ENCODE measurements around the gene HYCC1. TPM values are rescaled to one million over a fixed set of nuclear protein-coding genes. Genes with fewer than 3 reads are reported as not detected.

Gene HYCC1
- total and polyA plus RNA-seq, 7 donors, result 1.4 to 49.9 (median 28.8) TPM

DNA sequence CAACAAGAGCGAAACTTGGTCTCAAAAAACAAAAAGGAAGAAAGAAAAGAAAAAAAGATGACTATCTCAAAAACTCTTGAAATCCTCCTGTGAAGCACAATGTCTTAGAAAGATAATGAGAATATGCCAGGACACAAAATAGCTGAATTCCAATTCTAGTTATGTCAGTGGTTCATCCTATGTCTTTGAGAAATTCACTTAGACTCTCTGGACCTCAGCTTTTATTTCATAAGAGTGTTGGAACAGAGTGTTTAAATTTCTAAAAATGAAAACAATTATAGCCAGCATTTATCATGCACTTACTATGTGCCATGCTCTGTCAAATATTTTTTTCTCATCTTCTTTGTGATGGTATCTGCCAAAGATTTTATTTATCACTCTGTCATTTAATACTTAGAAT, 13.3 kb upstream of the HYCC1 start:
- TF ChIP-seq, protein P1, sequence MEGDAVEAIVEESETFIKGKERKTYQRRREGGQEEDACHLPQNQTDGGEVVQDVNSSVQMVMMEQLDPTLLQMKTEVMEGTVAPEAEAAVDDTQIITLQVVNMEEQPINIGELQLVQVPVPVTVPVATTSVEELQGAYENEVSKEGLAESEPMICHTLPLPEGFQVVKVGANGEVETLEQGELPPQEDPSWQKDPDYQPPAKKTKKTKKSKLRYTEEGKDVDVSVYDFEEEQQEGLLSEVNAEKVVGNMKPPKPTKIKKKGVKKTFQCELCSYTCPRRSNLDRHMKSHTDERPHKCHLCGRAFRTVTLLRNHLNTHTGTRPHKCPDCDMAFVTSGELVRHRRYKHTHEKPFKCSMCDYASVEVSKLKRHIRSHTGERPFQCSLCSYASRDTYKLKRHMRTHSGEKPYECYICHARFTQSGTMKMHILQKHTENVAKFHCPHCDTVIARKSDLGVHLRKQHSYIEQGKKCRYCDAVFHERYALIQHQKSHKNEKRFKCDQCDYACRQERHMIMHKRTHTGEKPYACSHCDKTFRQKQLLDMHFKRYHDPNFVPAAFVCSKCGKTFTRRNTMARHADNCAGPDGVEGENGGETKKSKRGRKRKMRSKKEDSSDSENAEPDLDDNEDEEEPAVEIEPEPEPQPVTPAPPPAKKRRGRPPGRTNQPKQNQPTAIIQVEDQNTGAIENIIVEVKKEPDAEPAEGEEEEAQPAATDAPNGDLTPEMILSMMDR (IDR thresholded peaks at IDR 0.05), result no peak
- TF ChIP-seq POLR2AphosphoS5 (IDR thresholded peaks at IDR 0.05) (no peak), EP300 (IDR thresholded peaks at IDR 0.05) (no peak), POLR2A (IDR thresholded peaks at IDR 0.05) (no peak)
- no peaks in the 10 kb centered on the region for H3K27me3 ChIP-seq
- WGBS, 2 donors, result 89% methylated on average over 1 of the region's 1 CpG
- intact Hi-C loops (cut with DNase I), result no loop called here
- H3K4me3 ChIP-seq, result no peak overlapping the region
- no peaks in the 10 kb centered on the region for H3K36me3 ChIP-seq
- no peaks in the 10 kb centered on the region for H3K9me3 ChIP-seq
- DNase-seq, result no peak
- no peaks in the 10 kb centered on the region for H3K4me1 ChIP-seq
- no peak overlapping the region for H3K27ac ChIP-seq

DNA sequence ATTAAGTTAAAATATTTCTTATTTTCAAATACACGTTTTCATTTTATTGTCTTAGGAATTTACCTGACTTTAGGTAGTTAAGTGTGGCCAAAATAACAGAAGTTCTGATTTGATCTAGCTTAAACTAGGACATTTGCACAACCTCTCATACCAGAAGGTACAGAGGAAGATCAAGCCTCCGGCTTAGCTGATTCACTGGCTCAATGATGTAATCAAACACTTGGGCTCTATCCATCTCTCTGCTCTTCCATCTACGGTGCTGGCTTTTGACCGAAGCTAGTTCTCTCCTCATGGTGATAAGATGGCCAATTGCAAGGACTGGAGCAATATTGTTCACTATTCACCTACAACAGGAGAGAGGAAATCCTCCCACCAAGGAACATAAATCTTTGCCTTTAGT, 12.2 kb upstream of the HYCC1 start:
- intact Hi-C loops (cut with DNase I), result no loop called here
- Histone ChIP-seq H3K27ac (no peak overlapping the region), H3K4me1 (no peaks in the 10 kb centered on the region), H3K27me3 (no peaks in the 10 kb centered on the region), H3K36me3 (no peaks in the 10 kb centered on the region), H3K4me3 (no peak overlapping the region), H3K9me3 (no peaks in the 10 kb centered on the region)
- TF ChIP-seq, protein P1 (IDR thresholded peaks at IDR 0.05), result no peak
- TF ChIP-seq EP300 (IDR thresholded peaks at IDR 0.05) (no peak), POLR2A (IDR thresholded peaks at IDR 0.05) (no peak), POLR2AphosphoS5 (IDR thresholded peaks at IDR 0.05) (no peak)
- WGBS, 2 donors, result 77 to 90% methylated on average over 4 of the region's 4 CpGs
- DNase-seq, result no peak

DNA sequence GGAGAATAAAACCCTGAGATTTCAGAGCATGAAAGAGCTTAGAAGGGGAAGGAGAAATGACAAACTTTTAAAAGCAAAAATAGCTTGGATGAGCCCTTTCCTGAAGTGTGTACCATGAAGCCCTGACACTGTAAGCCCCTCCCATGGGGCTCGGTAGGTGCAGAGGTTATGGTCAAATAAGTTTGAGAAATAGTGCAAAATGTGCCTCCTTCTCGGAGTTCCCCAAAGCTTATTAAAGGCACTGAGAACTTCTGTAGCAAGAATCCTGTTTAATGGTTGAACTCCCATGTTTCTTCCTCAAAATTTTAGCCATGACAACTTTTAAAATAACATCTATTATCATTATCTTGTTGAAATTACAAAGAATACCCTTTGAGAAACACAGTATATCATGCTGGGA, 10.5 kb upstream of the HYCC1 start:
- TF ChIP-seq POLR2A (IDR thresholded peaks at IDR 0.05), result no peak
- peaks cover 0 to 4% (median 0%) of the 10 kb centered on the region in 4 donors for H3K4me1 ChIP-seq
- whole genome bisulfite sequencing, 2 donors, result 69 to 75% methylated on average over 2 of the region's 2 CpGs

DNA sequence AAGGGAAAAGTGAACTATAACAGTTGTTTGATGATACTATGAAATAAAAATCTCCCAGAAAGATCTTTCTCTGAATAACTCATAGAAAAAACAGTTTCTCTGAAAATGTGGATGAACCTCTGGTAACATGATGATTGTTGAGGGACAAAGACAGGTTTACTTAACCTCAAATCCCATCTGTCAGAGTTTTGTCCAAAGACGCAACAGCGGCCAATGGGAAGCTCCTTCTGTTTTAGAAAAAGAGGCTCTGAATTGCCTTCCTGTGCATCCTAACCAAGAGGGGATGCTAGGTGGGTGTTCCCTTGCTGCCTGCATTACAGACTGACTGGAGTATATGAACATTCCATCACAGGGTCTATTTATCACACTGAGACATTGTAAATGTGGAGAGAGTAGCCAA, 8.9 kb upstream of the HYCC1 start:
- DNase-seq, result no peak
- H3K27ac ChIP-seq, result peak overlapping the region in 1 of 4 donors; percentile 60
- intact Hi-C loops (cut with DNase I), result no loop called here
- H3K4me1 ChIP-seq, result peaks cover 0 to 4% (median 0%) of the 10 kb centered on the region in 4 donors
- no peaks in the 10 kb centered on the region for H3K36me3 ChIP-seq
- no peak overlapping the region for H3K4me3 ChIP-seq
- WGBS, 2 donors, result 94 to 97% methylated on average over 2 of the region's 2 CpGs
- no peak for TF ChIP-seq POLR2AphosphoS5 (IDR thresholded peaks at IDR 0.05)
- no peak for TF ChIP-seq POLR2A (IDR thresholded peaks at IDR 0.05)
- TF ChIP-seq, protein P1 (IDR thresholded peaks at IDR 0.05), result no peak
- TF ChIP-seq EP300 (IDR thresholded peaks at IDR 0.05), result no peak
- no peaks in the 10 kb centered on the region for H3K9me3 ChIP-seq
- no peaks in the 10 kb centered on the region for H3K27me3 ChIP-seq

More for the DNA sequence above, 10.5 kb upstream of the HYCC1 start:
- H3K27ac ChIP-seq, result no peak overlapping the region
- H3K36me3 ChIP-seq, result no peaks in the 10 kb centered on the region
- intact Hi-C loops (cut with DNase I), result no loop called here
- no peak for DNase-seq
- no peaks in the 10 kb centered on the region for H3K27me3 ChIP-seq
- H3K9me3 ChIP-seq, result no peaks in the 10 kb centered on the region
- H3K4me3 ChIP-seq, result no peak overlapping the region

DNA sequence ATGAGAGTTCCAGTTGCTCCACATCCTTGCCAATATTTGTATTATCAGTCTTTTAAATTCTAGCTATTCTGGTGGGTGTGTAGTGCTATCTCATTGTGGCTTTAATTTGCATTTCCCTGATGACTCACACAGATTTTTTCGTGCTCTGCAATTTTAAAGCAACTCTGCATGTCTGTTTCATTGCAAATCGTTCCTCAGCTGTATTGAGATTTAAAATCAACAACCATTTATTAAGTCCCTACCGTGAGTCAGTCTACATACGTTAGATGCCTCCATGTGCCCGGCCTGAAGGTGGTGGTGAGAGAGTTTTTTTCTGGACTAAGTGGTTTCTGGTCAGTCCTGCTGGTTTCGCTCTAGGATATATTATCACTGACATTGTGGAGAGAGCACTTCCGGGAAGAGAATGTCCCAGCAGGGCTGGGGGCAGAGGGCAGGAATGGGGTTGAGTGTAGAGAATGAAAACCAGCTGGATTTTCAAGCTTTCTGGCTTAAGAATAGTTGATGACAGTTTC, 8.4 kb upstream of the HYCC1 start:
- no peak overlapping the region for H3K4me3 ChIP-seq
- no peak for TF ChIP-seq EP300 (IDR thresholded peaks at IDR 0.05)
- peak in 1 of 4 donors; percentile 8 for TF ChIP-seq POLR2AphosphoS5 (IDR thresholded peaks at IDR 0.05)
- H3K9me3 ChIP-seq, result no peaks in the 10 kb centered on the region
- intact Hi-C loops (cut with DNase I), result no loop called here
- WGBS, 2 donors, result 60% methylated on average over 7 of the region's 7 CpGs
- no peaks in the 10 kb centered on the region for H3K36me3 ChIP-seq
- H3K4me1 ChIP-seq, result peaks cover 0 to 4% (median 0%) of the 10 kb centered on the region in 4 donors
- H3K27me3 ChIP-seq, result no peaks in the 10 kb centered on the region
- no peak for DNase-seq
- peak overlapping the region in 1 of 4 donors; percentile 60 for H3K27ac ChIP-seq

DNA sequence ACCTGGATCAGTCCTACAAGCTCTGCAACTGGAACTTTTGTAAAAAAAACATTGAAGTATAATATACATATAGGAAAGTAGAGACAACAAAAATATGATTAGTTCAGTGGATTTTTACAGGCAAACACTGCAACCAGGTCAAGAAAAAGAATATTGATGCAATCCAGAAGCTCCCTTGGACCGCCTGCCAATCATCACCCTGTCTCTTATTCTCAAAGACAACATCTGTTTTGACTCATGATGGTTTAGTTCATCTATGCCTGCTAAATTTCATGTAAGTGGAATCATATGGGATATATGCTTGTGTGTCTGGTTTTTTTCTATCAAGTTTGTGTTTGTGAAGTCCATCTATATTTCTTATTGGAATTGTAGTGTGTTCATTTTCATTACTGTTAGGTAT, 7.7 kb upstream of the HYCC1 start:
- H3K27me3 ChIP-seq, result no peaks in the 10 kb centered on the region
- 92 to 97% methylated on average over 1 of the region's 1 CpG for WGBS, 2 donors
- TF ChIP-seq POLR2AphosphoS5 (IDR thresholded peaks at IDR 0.05) (no peak), POLR2A (IDR thresholded peaks at IDR 0.05) (no peak)
- TF ChIP-seq, protein P1 (IDR thresholded peaks at IDR 0.05), result no peak
- H3K36me3 ChIP-seq, result no peaks in the 10 kb centered on the region
- DNase-seq, result no peak
- peak overlapping the region in 1 of 4 donors; percentile 60 for H3K27ac ChIP-seq
- intact Hi-C loops (cut with DNase I), result no loop called here
- H3K4me3 ChIP-seq, result no peak overlapping the region
- H3K4me1 ChIP-seq, result peaks cover 0 to 4% (median 0%) of the 10 kb centered on the region in 4 donors
- H3K9me3 ChIP-seq, result no peaks in the 10 kb centered on the region
